Ovary (tissue), 3 donors: ENCODE measurements around the gene THSD7A.

ENCODE experiments used
- EP300 ChIP-seq: sonication (generic); formaldehyde crosslinking; IDR thresholded peaks from one replicate; pipeline ENCODE4 v1.6.1; 2017; ENCODE audit warnings: antibody characterized with exemption
- POLR2A ChIP-seq: fragments of 450-650 bp; IDR thresholded peaks from one replicate; pipeline ENCODE4 v1.6.1; 2017; ENCODE audit warnings: antibody characterized with exemption, mild to moderate bottlenecking, moderate library complexity
- TF ChIP-seq, protein P1 (sequence below), 3 donors: fragments of 450-650 bp in 2 of 3; fragments of 200-600 bp in 1 of 3; IDR thresholded peaks; one replicate each; pipeline versions ENCODE4 v1.5.1 to v1.8.0; 2016 to 2022; ENCODE audit warnings: antibody characterized with exemption in 3 of 3, mild to moderate bottlenecking in 1 of 3
- donor health status: DM: no; HTN: no; CAD: no.

DNA sequence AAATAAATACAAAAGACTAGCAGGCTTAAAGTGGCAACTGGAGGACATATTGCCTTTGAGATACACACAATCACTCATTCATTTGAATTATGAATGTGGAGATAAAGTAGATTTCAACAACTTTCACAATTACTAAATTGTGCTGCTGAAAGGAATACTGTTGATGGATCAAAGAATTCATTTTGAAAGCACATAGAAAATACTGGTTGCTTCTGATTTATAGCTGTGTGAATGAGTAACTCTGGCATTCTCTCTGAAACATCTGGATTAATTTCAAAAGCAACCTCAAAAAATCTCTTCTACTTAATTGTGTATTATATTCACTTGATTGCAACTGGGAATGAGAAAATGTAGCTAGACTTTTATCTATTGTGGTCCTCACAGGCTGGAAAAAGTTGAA is 397.6 kb downstream of the THSD7A start:
- TF ChIP-seq POLR2A (no peak), EP300 (no peak)
- TF ChIP-seq, protein P1, sequence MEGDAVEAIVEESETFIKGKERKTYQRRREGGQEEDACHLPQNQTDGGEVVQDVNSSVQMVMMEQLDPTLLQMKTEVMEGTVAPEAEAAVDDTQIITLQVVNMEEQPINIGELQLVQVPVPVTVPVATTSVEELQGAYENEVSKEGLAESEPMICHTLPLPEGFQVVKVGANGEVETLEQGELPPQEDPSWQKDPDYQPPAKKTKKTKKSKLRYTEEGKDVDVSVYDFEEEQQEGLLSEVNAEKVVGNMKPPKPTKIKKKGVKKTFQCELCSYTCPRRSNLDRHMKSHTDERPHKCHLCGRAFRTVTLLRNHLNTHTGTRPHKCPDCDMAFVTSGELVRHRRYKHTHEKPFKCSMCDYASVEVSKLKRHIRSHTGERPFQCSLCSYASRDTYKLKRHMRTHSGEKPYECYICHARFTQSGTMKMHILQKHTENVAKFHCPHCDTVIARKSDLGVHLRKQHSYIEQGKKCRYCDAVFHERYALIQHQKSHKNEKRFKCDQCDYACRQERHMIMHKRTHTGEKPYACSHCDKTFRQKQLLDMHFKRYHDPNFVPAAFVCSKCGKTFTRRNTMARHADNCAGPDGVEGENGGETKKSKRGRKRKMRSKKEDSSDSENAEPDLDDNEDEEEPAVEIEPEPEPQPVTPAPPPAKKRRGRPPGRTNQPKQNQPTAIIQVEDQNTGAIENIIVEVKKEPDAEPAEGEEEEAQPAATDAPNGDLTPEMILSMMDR (IDR thresholded peaks at IDR 0.05) = no peak
